ENCODE measurements around the gene PLCL1.

- TF ChIP-seq EZH2phosphoT487 (IDR thresholded peaks at IDR 0.05; ENCODE audit: insufficient read depth, low read depth) (no peak), EZH2 (IDR thresholded peaks at IDR 0.05; ENCODE audit: insufficient read depth, poor library complexity, severe bottlenecking) (no peak)
These were observed 35.5 kb downstream of the PLCL1 start for GRCh38 chr2:197839856-197840255.

All from GM23248 (cell line).